KMS-11 (cell line): ENCODE measurements around the gene WDR18.

Experiments used
- H2AFZ ChIP-seq: fragments of 200-600 bp; sonication (generic); 2 replicates; pipeline ENCODE4 v1.6.1; 2016; ENCODE audit warnings: antibody characterized with exemption, mixed run types, low read depth
- H3K27ac ChIP-seq: fragments of 200-600 bp; sonication (generic); 2 replicates; pipeline ENCODE4 v1.6.1; 2016; ENCODE audit warnings: mild to moderate bottlenecking, mixed run types
- H3K27me3 ChIP-seq: fragments of 200-600 bp; sonication (generic); 2 replicates; pipeline ENCODE4 v1.6.1; 2017; ENCODE audit warnings: mild to moderate bottlenecking, low read depth, mixed run types, moderate library complexity; ENCODE audit not compliant: insufficient read depth
- H3K36me3 ChIP-seq: fragments of 200-600 bp; sonication (generic); 2 replicates; pipeline ENCODE4 v1.6.1; 2017; ENCODE audit warnings: mild to moderate bottlenecking, mixed run types; ENCODE audit not compliant: insufficient read depth
- H3K4me1 ChIP-seq: fragments of 200-600 bp; sonication (generic); 2 replicates; pipeline ENCODE4 v1.6.1; 2016; ENCODE audit warnings: mild to moderate bottlenecking, low read depth, mixed run types; ENCODE audit not compliant: poor library complexity, severe bottlenecking
- H3K4me2 ChIP-seq: fragments of 200-600 bp; sonication (generic); 2 replicates; pipeline ENCODE4 v1.7.0; 2016; ENCODE audit warnings: mild to moderate bottlenecking, mixed run types
- H3K4me3 ChIP-seq: fragments of 200-600 bp; sonication (generic); IDR thresholded peaks from 2 replicates; pipeline ENCODE4 v1.6.1; 2017; ENCODE audit warnings: low read depth, low read length, mixed read lengths; ENCODE audit not compliant: insufficient read depth
- H3K79me2 ChIP-seq: fragments of 200-600 bp; sonication (generic); 2 replicates; pipeline ENCODE4 v1.6.1; 2016; ENCODE audit warnings: low read depth, mixed run types; ENCODE audit not compliant: insufficient read depth
- H3K9ac ChIP-seq: fragments of 200-600 bp; sonication (generic); 2 replicates; pipeline ENCODE4 v1.6.1; 2016; ENCODE audit warnings: mild to moderate bottlenecking, mixed run types
- H4K20me1 ChIP-seq: fragments of 200-600 bp; sonication (generic); 2 replicates; pipeline ENCODE4 v1.6.1; 2016; ENCODE audit warnings: mild to moderate bottlenecking, mixed run types; ENCODE audit not compliant: insufficient read depth
- TF ChIP-seq, protein P1 (sequence below): fragments of 200-600 bp; sonication (generic); conservative IDR thresholded peaks from 2 replicates; pipeline ENCODE4 v1.6.1; 2017; ENCODE audit warnings: low read depth, mild to moderate bottlenecking, antibody characterized with exemption, low read length, moderate library complexity, mixed read lengths

WDR18 gene

DNA sequence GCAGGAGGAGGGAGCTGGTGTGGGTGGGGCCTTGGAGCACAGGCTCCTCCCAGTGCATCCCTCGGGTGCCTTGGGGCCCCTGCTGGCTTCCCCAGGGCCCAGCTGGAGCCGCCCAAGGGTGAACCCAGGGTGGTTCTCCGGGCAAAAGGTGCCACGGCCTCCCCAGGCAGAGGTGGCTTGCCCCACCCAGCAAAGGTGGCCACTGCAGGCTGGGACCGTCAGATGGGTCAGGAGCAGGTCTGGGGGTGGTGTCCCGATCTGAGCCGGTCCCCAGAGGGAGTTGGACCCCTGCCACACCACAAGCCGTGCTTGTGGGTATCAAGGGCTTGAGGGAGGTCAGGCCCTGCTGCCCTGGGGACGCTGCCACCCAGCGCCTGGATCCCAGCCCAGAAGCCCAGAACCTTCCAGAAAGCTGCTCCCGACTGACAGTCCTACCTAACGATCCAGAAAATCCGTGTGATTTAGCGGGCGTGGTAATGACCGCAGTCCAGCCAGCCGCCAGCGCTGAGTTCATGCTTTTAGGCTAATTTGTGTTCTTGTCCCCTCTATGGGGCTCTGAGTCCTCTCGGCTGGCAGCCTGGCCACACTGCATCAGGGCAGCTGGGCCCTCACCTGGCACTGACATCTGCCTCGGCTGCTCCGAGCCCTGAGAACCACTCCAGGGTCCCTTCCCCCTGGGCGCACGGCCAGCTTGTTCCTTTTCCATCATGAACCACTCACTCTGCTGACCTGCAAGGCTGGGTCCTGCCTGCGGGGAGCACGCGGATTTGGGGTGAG, 11.1 kb downstream of the WDR18 start:
- Histone ChIP-seq H2AFZ (no peak overlapping the region), H4K20me1 (no peaks in the 10 kb centered on the region), H3K4me1 (peaks cover 22% of the 10 kb centered on the region), H3K9ac (no peak overlapping the region), H3K36me3 (no peaks in the 10 kb centered on the region), H3K27ac (no peak overlapping the region), H3K4me2 (peak overlapping the region; percentile 73; the same call in 1 of the 2 replicates), H3K4me3 (no peak overlapping the region), H3K79me2 (no peaks in the 10 kb centered on the region), H3K27me3 (peaks cover 16% of the 10 kb centered on the region; the same call in 1 of the 2 replicates)
- TF ChIP-seq, protein P1, sequence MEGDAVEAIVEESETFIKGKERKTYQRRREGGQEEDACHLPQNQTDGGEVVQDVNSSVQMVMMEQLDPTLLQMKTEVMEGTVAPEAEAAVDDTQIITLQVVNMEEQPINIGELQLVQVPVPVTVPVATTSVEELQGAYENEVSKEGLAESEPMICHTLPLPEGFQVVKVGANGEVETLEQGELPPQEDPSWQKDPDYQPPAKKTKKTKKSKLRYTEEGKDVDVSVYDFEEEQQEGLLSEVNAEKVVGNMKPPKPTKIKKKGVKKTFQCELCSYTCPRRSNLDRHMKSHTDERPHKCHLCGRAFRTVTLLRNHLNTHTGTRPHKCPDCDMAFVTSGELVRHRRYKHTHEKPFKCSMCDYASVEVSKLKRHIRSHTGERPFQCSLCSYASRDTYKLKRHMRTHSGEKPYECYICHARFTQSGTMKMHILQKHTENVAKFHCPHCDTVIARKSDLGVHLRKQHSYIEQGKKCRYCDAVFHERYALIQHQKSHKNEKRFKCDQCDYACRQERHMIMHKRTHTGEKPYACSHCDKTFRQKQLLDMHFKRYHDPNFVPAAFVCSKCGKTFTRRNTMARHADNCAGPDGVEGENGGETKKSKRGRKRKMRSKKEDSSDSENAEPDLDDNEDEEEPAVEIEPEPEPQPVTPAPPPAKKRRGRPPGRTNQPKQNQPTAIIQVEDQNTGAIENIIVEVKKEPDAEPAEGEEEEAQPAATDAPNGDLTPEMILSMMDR: no peak

DNA sequence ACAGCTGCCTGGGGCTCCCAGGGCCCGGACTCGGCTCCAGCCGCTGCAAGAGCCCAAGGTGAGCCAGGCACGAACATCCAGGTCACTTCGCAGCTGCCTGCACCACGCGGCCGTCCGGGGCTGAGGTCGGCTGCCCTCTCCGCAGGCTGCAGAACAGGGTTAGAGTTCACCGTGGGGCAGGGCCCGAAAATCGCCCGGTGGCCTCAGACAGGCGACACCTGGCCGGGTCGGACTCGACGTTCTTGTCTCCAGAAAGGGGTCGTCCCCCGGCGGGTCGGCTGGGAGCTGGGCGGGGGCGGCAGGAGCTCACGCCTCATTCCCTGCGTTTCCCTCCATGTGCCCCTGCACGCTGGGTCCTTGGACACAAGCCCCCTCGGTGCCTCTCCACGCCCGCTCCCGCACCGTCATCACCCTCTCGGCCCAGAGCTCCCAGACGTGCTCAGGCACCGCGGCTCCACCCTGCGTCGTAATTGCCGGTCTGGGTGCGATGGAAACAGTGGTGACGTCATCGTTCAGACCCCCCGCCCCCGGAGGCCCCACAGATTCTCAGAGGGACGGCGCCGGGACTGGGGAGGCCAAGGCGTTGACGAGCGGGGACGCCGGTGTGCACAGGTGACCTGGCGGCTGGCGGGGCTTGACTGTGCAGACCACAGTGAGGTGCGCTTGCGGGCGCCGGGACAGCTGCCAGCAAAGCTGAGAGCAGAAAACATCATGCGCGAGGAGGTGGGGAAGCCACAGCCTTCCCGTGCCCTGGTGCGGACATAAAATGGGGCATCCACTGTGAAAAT, 12.1 kb downstream of the WDR18 start:
- no peak overlapping the region for H3K4me3 ChIP-seq
- no peak overlapping the region for H2AFZ ChIP-seq
- no peak overlapping the region; the same call in 1 of the 2 replicates for H3K9ac ChIP-seq
- H3K4me2 ChIP-seq: peak overlapping the region; percentile 73
- TF ChIP-seq, protein P1: no peak
- no peaks in the 10 kb centered on the region for H3K36me3 ChIP-seq
- no peak overlapping the region for H3K27ac ChIP-seq
- peaks cover 16% of the 10 kb centered on the region; the same call in 1 of the 2 replicates for H3K27me3 ChIP-seq
- peaks cover 22% of the 10 kb centered on the region for H3K4me1 ChIP-seq
- no peaks in the 10 kb centered on the region for H3K79me2 ChIP-seq
- no peaks in the 10 kb centered on the region for H4K20me1 ChIP-seq

DNA sequence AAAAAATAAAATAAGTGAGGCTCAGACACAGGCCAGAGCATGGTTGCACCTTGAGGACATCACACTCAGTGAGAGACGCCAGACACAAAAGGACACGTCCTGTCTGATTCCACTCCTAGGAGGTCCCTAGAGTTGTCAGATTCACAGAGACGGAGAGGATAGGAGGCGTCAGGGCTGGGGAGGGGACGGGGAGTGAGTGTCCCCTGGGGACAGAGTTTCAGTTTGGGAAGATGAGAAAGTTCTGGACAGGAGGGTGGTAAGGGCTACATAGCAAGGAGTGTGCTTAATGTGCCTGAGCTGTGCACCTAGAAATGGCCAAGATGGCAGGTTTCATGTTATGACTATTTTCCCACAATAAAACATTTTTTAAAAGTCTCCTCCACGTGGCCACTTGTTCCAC, 13.9 kb downstream of the WDR18 start:
- H3K27ac ChIP-seq: no peak overlapping the region
- no peak overlapping the region for H2AFZ ChIP-seq
- TF ChIP-seq, protein P1: no peak
- H3K4me1 ChIP-seq: peaks cover 22% of the 10 kb centered on the region
- H3K4me2 ChIP-seq: no peak overlapping the region
- no peaks in the 10 kb centered on the region for H4K20me1 ChIP-seq
- no peaks in the 10 kb centered on the region for H3K79me2 ChIP-seq
- H3K9ac ChIP-seq: no peak overlapping the region
- H3K36me3 ChIP-seq: no peaks in the 10 kb centered on the region
- peaks cover 16% of the 10 kb centered on the region; the same call in 1 of the 2 replicates for H3K27me3 ChIP-seq
- H3K4me3 ChIP-seq: no peak overlapping the region

DNA sequence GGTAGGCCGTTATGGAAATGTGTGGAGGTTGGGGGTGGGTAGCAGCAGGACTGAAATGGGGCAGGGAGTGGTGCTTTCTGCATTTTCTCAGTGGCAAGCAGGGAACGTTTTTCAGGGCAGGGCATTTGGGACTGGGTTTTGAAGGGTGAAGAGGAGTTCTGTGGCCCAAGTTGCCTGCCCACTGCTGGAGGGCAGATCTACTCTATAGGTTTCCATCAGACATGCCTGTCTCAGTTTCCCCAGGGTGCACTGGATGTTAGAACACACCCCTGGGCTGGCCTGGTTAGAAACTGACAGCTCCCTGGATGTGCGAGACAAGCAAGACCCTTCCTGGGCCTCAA, 15.2 kb downstream of the WDR18 start:
- Histone ChIP-seq H3K4me1 (peaks cover 22% of the 10 kb centered on the region), H3K4me3 (no peak overlapping the region), H4K20me1 (no peaks in the 10 kb centered on the region), H3K79me2 (no peaks in the 10 kb centered on the region), H3K27ac (no peak overlapping the region), H2AFZ (no peak overlapping the region), H3K4me2 (no peak overlapping the region), H3K9ac (no peak overlapping the region), H3K36me3 (no peaks in the 10 kb centered on the region), H3K27me3 (peaks cover 16% of the 10 kb centered on the region; the same call in 1 of the 2 replicates)
- TF ChIP-seq, protein P1: no peak
